Measurements from ENCODE around the gene SAMD14.

SAMD14 gene

DNA sequence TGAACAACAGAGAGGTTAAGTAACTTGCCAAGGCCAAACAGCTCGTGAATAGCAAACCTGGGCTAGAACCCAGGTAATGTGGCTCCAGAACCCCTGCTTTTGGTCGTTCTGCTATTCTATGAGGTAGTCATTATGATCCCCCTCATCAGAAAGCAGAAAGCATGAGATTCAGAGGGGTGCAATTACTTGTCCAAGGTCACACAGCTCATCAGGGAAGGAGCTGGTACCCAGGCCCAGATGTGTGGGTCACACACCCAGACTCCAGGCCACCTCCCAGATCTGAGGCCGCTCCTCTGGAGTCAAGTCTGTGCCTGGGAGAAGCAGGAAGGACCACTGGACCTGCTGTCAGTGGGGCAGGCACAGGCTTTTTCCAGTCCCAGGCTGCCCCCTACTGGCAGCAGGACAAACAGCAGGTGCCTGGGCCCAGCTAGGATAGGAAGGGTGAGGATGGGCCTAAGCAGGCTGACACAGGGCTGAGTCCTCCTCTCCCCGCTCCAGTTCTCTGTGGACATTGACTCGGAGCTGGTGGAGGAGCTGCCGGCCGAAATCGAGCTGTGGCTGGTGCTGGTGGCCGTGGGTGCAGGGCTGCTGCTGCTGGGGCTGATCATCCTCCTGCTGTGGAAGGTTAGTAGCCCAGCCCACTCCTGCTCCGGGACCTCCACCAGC lies 42.6 kb downstream of the SAMD14 start:
- no peak for TF ChIP-seq ESRRG (CRISPR knock-in tag; IDR thresholded peaks at IDR 0.05)
- TF ChIP-seq ZFP3 (CRISPR knock-in tag; IDR thresholded peaks at IDR 0.05): no peak
- no peak for TF ChIP-seq ZNF565 (CRISPR knock-in tag; conservative IDR thresholded peaks at IDR 0.05; ENCODE audit: low read depth)
- peak; percentile 22; the same call in 1 of the 2 replicates for TF ChIP-seq ZNF70 (CRISPR knock-in tag; IDR thresholded peaks at IDR 0.05)
- no peak for TF ChIP-seq TCF4 (CRISPR knock-in tag; IDR thresholded peaks at IDR 0.05; ENCODE audit: borderline replicate concordance)
- ATAC-seq: peak; percentile 80

DNA sequence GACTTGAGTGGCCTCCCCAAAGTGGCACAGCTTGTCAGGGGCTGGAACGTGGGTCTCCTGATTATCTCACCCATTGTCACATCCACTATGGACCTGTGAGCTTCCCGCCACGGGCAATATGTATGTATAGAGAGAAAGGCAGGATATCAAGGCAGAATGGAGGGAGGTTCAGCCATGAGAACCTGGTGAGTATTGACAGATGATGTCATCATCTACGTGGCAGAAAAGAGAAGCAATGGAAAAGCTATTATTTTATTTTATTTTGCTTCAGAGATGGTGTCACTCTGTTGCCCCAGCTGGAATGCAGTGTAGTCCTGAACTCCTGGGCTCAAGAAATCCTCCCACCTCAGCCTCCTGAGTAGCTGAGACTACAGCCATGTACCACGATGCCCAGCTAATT lies 48.2 kb downstream of the SAMD14 start:
- TF ChIP-seq TCF4 (CRISPR knock-in tag; IDR thresholded peaks at IDR 0.05; ENCODE audit: borderline replicate concordance) (no peak), OSR1 (CRISPR knock-in tag; IDR thresholded peaks at IDR 0.05) (no peak), RARB (CRISPR knock-in tag; IDR thresholded peaks at IDR 0.05) (no peak), ZFP3 (CRISPR knock-in tag; IDR thresholded peaks at IDR 0.05) (no peak), ARNTL (CRISPR knock-in tag; IDR thresholded peaks at IDR 0.05; ENCODE audit: borderline replicate concordance, low read depth) (no peak), TOX (CRISPR knock-in tag; IDR thresholded peaks at IDR 0.05; ENCODE audit: borderline replicate concordance) (no peak), PPARA (CRISPR knock-in tag; IDR thresholded peaks at IDR 0.05; ENCODE audit: borderline replicate concordance) (no peak), PATZ1 (CRISPR knock-in tag; IDR thresholded peaks at IDR 0.05; ENCODE audit: borderline replicate concordance) (no peak), SNAI2 (CRISPR knock-in tag; IDR thresholded peaks at IDR 0.05) (no peak), ESRRG (CRISPR knock-in tag; IDR thresholded peaks at IDR 0.05) (no peak), ZFP30 (CRISPR knock-in tag; IDR thresholded peaks at IDR 0.05) (no peak), GLIS3 (CRISPR knock-in tag; IDR thresholded peaks at IDR 0.05) (no peak), ZNF565 (CRISPR knock-in tag; conservative IDR thresholded peaks at IDR 0.05; ENCODE audit: low read depth) (no peak), ZNF8 (CRISPR knock-in tag; IDR thresholded peaks at IDR 0.05) (no peak), BACH2 (CRISPR knock-in tag; IDR thresholded peaks at IDR 0.05; ENCODE audit: borderline replicate concordance) (no peak), TSHZ2 (CRISPR knock-in tag; IDR thresholded peaks at IDR 0.05) (no peak)
- TF ChIP-seq, protein P1, sequence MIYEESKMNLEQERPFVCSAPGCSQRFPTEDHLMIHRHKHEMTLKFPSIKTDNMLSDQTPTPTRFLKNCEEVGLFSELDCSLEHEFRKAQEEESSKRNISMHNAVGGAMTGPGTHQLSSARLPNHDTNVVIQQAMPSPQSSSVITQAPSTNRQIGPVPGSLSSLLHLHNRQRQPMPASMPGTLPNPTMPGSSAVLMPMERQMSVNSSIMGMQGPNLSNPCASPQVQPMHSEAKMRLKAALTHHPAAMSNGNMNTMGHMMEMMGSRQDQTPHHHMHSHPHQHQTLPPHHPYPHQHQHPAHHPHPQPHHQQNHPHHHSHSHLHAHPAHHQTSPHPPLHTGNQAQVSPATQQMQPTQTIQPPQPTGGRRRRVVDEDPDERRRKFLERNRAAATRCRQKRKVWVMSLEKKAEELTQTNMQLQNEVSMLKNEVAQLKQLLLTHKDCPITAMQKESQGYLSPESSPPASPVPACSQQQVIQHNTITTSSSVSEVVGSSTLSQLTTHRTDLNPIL (CRISPR knock-in tag; IDR thresholded peaks at IDR 0.05; ENCODE audit: low read depth): no peak
- TF ChIP-seq, protein P2, sequence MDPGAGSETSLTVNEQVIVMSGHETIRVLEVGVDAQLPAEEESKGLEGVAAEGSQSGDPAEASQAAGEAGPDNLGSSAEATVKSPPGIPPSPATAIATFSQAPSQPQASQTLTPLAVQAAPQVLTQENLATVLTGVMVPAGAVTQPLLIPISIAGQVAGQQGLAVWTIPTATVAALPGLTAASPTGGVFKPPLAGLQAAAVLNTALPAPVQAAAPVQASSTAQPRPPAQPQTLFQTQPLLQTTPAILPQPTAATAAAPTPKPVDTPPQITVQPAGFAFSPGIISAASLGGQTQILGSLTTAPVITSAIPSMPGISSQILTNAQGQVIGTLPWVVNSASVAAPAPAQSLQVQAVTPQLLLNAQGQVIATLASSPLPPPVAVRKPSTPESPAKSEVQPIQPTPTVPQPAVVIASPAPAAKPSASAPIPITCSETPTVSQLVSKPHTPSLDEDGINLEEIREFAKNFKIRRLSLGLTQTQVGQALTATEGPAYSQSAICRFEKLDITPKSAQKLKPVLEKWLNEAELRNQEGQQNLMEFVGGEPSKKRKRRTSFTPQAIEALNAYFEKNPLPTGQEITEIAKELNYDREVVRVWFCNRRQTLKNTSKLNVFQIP (CRISPR knock-in tag; IDR thresholded peaks at IDR 0.05; ENCODE audit: borderline replicate concordance, low read depth): no peak
- TF ChIP-seq, protein P3, sequence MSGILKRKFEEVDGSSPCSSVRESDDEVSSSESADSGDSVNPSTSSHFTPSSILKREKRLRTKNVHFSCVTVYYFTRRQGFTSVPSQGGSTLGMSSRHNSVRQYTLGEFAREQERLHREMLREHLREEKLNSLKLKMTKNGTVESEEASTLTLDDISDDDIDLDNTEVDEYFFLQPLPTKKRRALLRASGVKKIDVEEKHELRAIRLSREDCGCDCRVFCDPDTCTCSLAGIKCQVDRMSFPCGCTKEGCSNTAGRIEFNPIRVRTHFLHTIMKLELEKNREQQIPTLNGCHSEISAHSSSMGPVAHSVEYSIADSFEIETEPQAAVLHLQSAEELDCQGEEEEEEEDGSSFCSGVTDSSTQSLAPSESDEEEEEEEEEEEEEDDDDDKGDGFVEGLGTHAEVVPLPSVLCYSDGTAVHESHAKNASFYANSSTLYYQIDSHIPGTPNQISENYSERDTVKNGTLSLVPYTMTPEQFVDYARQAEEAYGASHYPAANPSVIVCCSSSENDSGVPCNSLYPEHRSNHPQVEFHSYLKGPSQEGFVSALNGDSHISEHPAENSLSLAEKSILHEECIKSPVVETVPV (CRISPR knock-in tag; IDR thresholded peaks at IDR 0.05): no peak
- ATAC-seq: no peak

- ATAC-seq: no peak
- TF ChIP-seq ZFP3 (CRISPR knock-in tag; IDR thresholded peaks at IDR 0.05) (no peak), TCF4 (CRISPR knock-in tag; IDR thresholded peaks at IDR 0.05; ENCODE audit: borderline replicate concordance) (no peak), PATZ1 (CRISPR knock-in tag; IDR thresholded peaks at IDR 0.05; ENCODE audit: borderline replicate concordance) (no peak), CSDC2 (CRISPR knock-in tag; IDR thresholded peaks at IDR 0.05) (no peak), ZFP30 (CRISPR knock-in tag; IDR thresholded peaks at IDR 0.05) (no peak)
- TF ChIP-seq, protein P2 (CRISPR knock-in tag; IDR thresholded peaks at IDR 0.05; ENCODE audit: borderline replicate concordance, low read depth): no peak
- TF ChIP-seq, protein P1 (CRISPR knock-in tag; IDR thresholded peaks at IDR 0.05; ENCODE audit: low read depth): no peak
Measured at GRCh38 chr17:50080827-50081226, 49.1 kb downstream of the SAMD14 start.
